HepG2 (cell line): ENCODE results near the gene TJP2. TPM values are rescaled to one million over a fixed set of nuclear protein-coding genes. Genes with fewer than 3 reads are reported as not detected.

Experiments
- ATAC-seq: fragments of 200-7000 bp; cut with Tn5 transposase; 3 replicates; pipeline ENCODE4 v1.9.1; 2020; ENCODE audit warnings: mild to moderate bottlenecking, moderate library complexity
- BruUV-seq: library from RNA; stranded (reverse); fragments of 400-500 nt; replicated peaks from 2 replicates; lab custom pipeline; 2021; lab: Mats Ljungman, UMichigan
- CTCF ChIA-PET: fragments of 300-600 bp; formaldehyde crosslinking; extraction: SDS; loops from one replicate; lab custom pipeline; 2021; ENCODE audit warnings: low total read pairs, inconsistent platforms, low intra/inter-chr PET ratio; lab: Yijun Ruan, JAX
- POLR2A ChIA-PET: fragments of 350-600 bp; sonication (Branson Sonifier 250); formaldehyde crosslinking; loops from one replicate; lab custom pipeline; 2020; ENCODE audit warnings: antibody characterized with exemption, inconsistent platforms; lab: Yijun Ruan, JAX
- DNase-seq: peaks from one replicate; pipeline ENCODE4 v3.0.0-alpha.2; 2015; ENCODE audit warnings: low spot score
- FAIRE-seq: peaks from 3 replicates; lab custom pipeline; 2011; peaks lifted over from hg19 to GRCh38; lab: Jason Lieb, UNC
- H2AFZ ChIP-seq: one replicate; pipeline ENCODE4 v1.6.1; 2011; ENCODE audit warnings: low read length, inconsistent platforms
- H3K27ac ChIP-seq: fragments of 300-600 bp; 3 replicates; pipeline ENCODE4 v1.8.0; 2011; ENCODE audit warnings: mixed run types, mild to moderate bottlenecking, mixed read lengths, low read length, inconsistent platforms; ENCODE audit not compliant: insufficient read depth; ENCODE audit errors: extremely low read length
- H3K27me3 ChIP-seq, 2 experiments: fragments of 200-600 bp in 1 of 2; 2 replicates in 1 of 2; 3 replicates in 1 of 2; pipeline versions ENCODE4 v1.6.0 to v1.8.0; 2011; ENCODE audit warnings: low read length in 2 of 2, mild to moderate bottlenecking in 2 of 2, moderate library complexity in 2 of 2, inconsistent platforms in 1 of 2; ENCODE audit not compliant: insufficient read depth in 2 of 2, control insufficient read depth in 1 of 2
- H3K36me3 ChIP-seq, 2 experiments: fragments of 200-600 bp in 1 of 2; replicated peaks in 1 of 2; 2 replicates in 1 of 2; 3 replicates in 1 of 2; pipeline versions ENCODE4 v1.5.1 to v1.8.0; 2011; ENCODE audit warnings: low read length in 2 of 2, inconsistent platforms in 1 of 2; ENCODE audit not compliant: insufficient read depth in 2 of 2, control insufficient read depth in 1 of 2
- H3K4me1 ChIP-seq: 2 replicates; pipeline ENCODE4 v1.5.1; 2012; ENCODE audit warnings: low read length, inconsistent platforms; ENCODE audit not compliant: insufficient read depth
- H3K4me2 ChIP-seq: 2 replicates; pipeline ENCODE4 v1.6.0; 2011; ENCODE audit warnings: low read depth, low read length, inconsistent platforms
- H3K4me3 ChIP-seq, 3 experiments: fragments of 200-600 bp in 1 of 3; sonication (generic), shearing (Covaris generic) in 1 of 3; replicated peaks in 1 of 3; 2 replicates each; pipeline ENCODE4 v1.5.1; 2011 to 2016; ENCODE audit warnings: low read length in 3 of 3, inconsistent platforms in 2 of 3, low read depth in 2 of 3, mild to moderate bottlenecking in 2 of 3, control low read depth in 1 of 3, mixed read lengths in 1 of 3; ENCODE audit not compliant: insufficient read depth in 1 of 3
- H3K79me2 ChIP-seq: one replicate; pipeline ENCODE4 v1.6.1; 2011; ENCODE audit warnings: low read length, inconsistent platforms; ENCODE audit not compliant: insufficient read depth
- H3K9ac ChIP-seq: 2 replicates; pipeline ENCODE4 v1.6.0; 2011; ENCODE audit warnings: mild to moderate bottlenecking, low read depth, low read length, inconsistent platforms; ENCODE audit not compliant: insufficient read depth
- H3K9me3 ChIP-seq: 2 replicates; pipeline ENCODE4 v1.5.1; 2012; ENCODE audit warnings: mild to moderate bottlenecking, low read length
- H4K20me1 ChIP-seq: 2 replicates; pipeline ENCODE4 v1.6.0; 2011; ENCODE audit warnings: inconsistent platforms, mild to moderate bottlenecking, low read length, moderate library complexity; ENCODE audit not compliant: insufficient read depth
- ATF1 ChIP-seq: IDR thresholded peaks from 2 replicates; pipeline ENCODE4 v1.6.1; 2016; ENCODE audit warnings: mild to moderate bottlenecking, control low read depth
- BHLHE40 ChIP-seq: IDR thresholded peaks from 2 replicates; pipeline ENCODE4 v1.6.1; 2011; ENCODE audit warnings: low read length, improper control_type of control experiment
- CEBPB ChIP-seq: IDR thresholded peaks from 2 replicates; pipeline ENCODE4 v1.6.1; 2011; ENCODE audit warnings: low read depth, low read length, improper control_type of control experiment, borderline replicate concordance
- JUND ChIP-seq: sonication (generic); formaldehyde crosslinking; IDR thresholded peaks from 2 replicates; pipeline ENCODE4 v1.8.0; 2022; ENCODE audit warnings: mild to moderate bottlenecking, missing genetic modification reagents
- KLF6 ChIP-seq: IDR thresholded peaks from 2 replicates; pipeline ENCODE4 v1.8.0; 2016; ENCODE audit warnings: missing biosample characterization, missing genetic modification reagents
- MLLT10 ChIP-seq: sonication (generic); formaldehyde crosslinking; IDR thresholded peaks from 2 replicates; pipeline ENCODE4 v1.4.0; 2020; ENCODE audit warnings: missing genetic modification reagents
- NR1H2 ChIP-seq: sonication (generic); formaldehyde crosslinking; IDR thresholded peaks from 2 replicates; pipeline ENCODE4 v1.8.1; 2022; ENCODE audit warnings: low read depth, missing genetic modification reagents, borderline replicate concordance
- SMAD1 ChIP-seq: sonication (generic); formaldehyde crosslinking; IDR thresholded peaks from 2 replicates; pipeline ENCODE4 v1.4.0; 2020; ENCODE audit warnings: missing genetic modification reagents, low read depth, mild to moderate bottlenecking, borderline replicate concordance
- SMARCE1 ChIP-seq: fragments of 450-650 bp; IDR thresholded peaks from 2 replicates; pipeline ENCODE4 v1.6.1; 2017; ENCODE audit warnings: borderline replicate concordance
- SMYD3 ChIP-seq: sonication (generic); formaldehyde crosslinking; IDR thresholded peaks from 2 replicates; pipeline ENCODE4 v1.8.1; 2023; ENCODE audit warnings: mild to moderate bottlenecking, missing genetic modification reagents
- SNAPC2 ChIP-seq: sonication (generic); formaldehyde crosslinking; IDR thresholded peaks from 2 replicates; pipeline ENCODE4 v1.8.1; 2022; ENCODE audit warnings: mild to moderate bottlenecking, missing genetic modification reagents
- ZFP37 ChIP-seq: sonication (generic); formaldehyde crosslinking; IDR thresholded peaks from 2 replicates; pipeline ENCODE4 v1.4.0; 2020; ENCODE audit warnings: missing genetic modification reagents, borderline replicate concordance
- ZNF574 ChIP-seq: sonication (generic); formaldehyde crosslinking; IDR thresholded peaks from 2 replicates; pipeline ENCODE4 v1.4.0; 2020; ENCODE audit warnings: missing genetic modification reagents
- ZNF605 ChIP-seq: sonication (generic); formaldehyde crosslinking; IDR thresholded peaks from 2 replicates; pipeline ENCODE4 v1.8.0; 2022; ENCODE audit warnings: mild to moderate bottlenecking, missing genetic modification reagents
- ZNF674 ChIP-seq: sonication (generic); formaldehyde crosslinking; IDR thresholded peaks from 2 replicates; pipeline ENCODE4 v1.5.0; 2020; ENCODE audit warnings: low read depth, mild to moderate bottlenecking, missing genetic modification reagents
- WGBS: methylation state at CpG from one replicate; pipeline ENCODE4 v1.1.6; 2017; ENCODE audit warnings: low lambda C conversion rate; 5-methylcytosine and 5-hydroxymethylcytosine counted together
- in situ Hi-C: cut with HindIII; loops from 2 replicates; pipeline ENCODE4 v1.10.0; 2017; ENCODE audit warnings: low pct_unique_long_range_greater_than_20kb; ENCODE audit not compliant: extremely low pct_ligation_motif_present
- intact Hi-C: fragments of 100-400 bp; cut with micrococcal nuclease; formaldehyde crosslinking; loops from one replicate; pipeline ENCODE4 v1.10.0; 2022; ENCODE audit not compliant: unreplicated experiment
- polyA plus RNA-seq, 8 experiments: library from polyadenylated mRNA; depleted of rRNA in 3 of 8; stranded (reverse) in 7 of 8; unstranded in 1 of 8; fragments of >200 nt; fragmentation: Illumina TruSeq in 4 of 8; extraction: Trizol in 4 of 8; gene quantifications; 2 replicates each; pipeline versions ENCODE4 v1.2.1 to v1.2.3, GENCODE V29; 2011 to 2016; ENCODE audit warnings: low read depth in 4 of 8, missing spikeins in 1 of 8, mixed read lengths in 1 of 8; ENCODE audit not compliant: insufficient read depth in 1 of 8
- total RNA-seq, 5 experiments: library from RNA; depleted of rRNA; stranded (reverse); fragments of >200 nt; fragmentation: Illumina TruSeq; extraction: Trizol; gene quantifications; 2 replicates each; pipeline ENCODE4 v1.2.3, GENCODE V29; 2016; ENCODE audit warnings: low read depth in 1 of 5

The TJP2 gene
- total and polyA plus RNA-seq, 2 of the 13 experiments (the other 11 are each of a cell fraction or from before 2014, with no cell fraction given): 109 to 110 TPM

DNA sequence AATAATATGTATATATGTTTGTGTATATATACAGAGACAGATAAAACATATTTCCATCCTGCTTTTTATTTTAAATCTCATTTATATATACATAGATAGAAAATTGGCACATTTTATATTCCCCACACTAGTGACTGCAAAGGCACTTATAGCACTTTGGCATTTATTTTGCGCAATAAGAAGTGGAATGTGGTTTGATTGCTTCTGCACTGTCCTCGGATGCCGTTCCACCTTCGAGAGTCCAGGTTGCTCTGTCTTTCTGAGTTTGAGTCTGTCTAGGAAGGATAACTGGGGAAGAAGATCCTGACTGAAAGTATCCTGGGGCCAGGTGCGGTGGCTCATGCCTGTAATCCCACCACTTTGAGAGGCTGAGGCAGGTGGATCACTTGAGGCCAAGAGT, 84.5 kb downstream of the TJP2 start:
- Histone ChIP-seq H3K4me2 (no peak overlapping the region), H3K9ac (no peak overlapping the region), H3K9me3 (no peaks in the 10 kb centered on the region), H3K27me3 (no peaks in the 10 kb centered on the region), H3K79me2 (no peaks in the 10 kb centered on the region), H3K36me3 (peaks cover 9 to 21% of the 10 kb centered on the region in 2 experiments), H3K4me1 (no peaks in the 10 kb centered on the region), H3K4me3 (no peak overlapping the region), H3K27ac (no peak overlapping the region), H4K20me1 (peaks cover 9% of the 10 kb centered on the region; the same call in 1 of the 2 replicates), H2AFZ (no peak overlapping the region)
- BruUV-seq: no TSS peak
- intact Hi-C loops (no loop called here), in situ Hi-C loops (no loop called here)
- DNase-seq: no peak
- WGBS: 92% methylated on average over 5 of the region's 5 CpGs
- FAIRE-seq: no peak
- POLR2A ChIA-PET: no interaction called here
- CTCF ChIA-PET: no interaction called here
- TF ChIP-seq ZFP37 (CRISPR knock-in tag) (no peak), JUND (no peak), ZNF605 (no peak), ATF1 (CRISPR knock-in tag) (no peak), SMYD3 (no peak), ZNF674 (CRISPR knock-in tag) (no peak), ZNF574 (CRISPR knock-in tag) (no peak), BHLHE40 (no peak), MLLT10 (CRISPR knock-in tag) (no peak), SNAPC2 (CRISPR knock-in tag) (no peak), KLF6 (no peak), SMAD1 (CRISPR knock-in tag) (no peak), NR1H2 (CRISPR knock-in tag) (no peak), SMARCE1 (no peak), CEBPB (no peak)
- ATAC-seq: no peak
